Measurements from ENCODE around the gene AKAP10.

The AKAP10 gene

DNA sequence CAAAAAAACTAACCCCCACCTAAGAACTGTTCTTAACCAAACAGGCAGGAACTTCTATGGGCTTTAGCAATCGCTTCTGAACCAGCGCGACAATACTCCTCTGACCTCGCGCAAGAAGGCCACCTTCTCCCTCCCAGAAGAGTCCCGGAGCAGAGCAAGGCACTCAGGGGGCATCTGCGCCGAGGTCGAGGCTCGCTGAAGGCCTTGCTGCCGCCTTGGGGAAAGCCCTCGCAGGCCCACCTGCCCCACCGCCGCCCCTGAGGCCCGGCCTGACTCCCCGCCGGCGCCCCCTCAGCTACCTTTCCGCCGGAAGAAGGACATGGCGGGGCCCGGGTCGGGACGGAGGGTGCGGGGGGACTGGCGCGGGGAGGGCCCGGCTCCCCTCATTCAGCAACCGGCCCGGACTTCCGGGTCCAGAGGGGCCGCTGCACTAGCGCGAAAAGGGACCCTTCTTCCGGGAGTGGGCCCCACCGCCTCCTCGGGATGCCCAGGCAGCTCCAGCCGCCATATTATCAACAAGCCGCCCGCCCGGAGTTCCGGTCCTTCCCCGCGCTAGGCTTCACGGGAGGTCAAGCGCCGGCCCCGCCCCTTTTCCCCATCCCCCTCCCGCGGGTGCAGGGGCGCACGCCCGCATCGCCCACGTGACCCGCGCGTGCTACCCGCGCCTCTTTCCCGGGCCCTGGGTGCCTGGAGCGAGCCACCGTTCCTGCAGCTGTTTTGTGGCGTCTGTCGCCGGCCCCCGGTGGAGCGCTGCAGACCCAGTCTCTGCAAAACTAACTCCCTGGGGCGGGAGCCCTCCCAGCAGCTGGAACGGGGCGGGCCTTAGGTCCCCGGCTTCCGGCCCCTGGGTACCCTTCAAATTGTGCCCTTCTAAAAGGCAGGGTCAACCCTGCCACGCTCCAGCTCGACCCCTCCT, at the start of gene AKAP10 (continued):
- TF ChIP-seq ZNF416 (tag by site-specific recombination; IDR thresholded peaks at IDR 0.05) (no peak), ZNF184 (tag by site-specific recombination; IDR thresholded peaks at IDR 0.05) (no peak), ZNF354C (tag by site-specific recombination; IDR thresholded peaks at IDR 0.05; ENCODE audit: borderline replicate concordance, low read depth) (no peak), ZNF433 (tag by site-specific recombination; IDR thresholded peaks at IDR 0.05; ENCODE audit: low read depth) (no peak), ZNF324 (tag by site-specific recombination; IDR thresholded peaks at IDR 0.05) (peak; percentile 56; the same call in 1 of the 2 replicates), KLF9 (tag by site-specific recombination; IDR thresholded peaks at IDR 0.05; ENCODE audit: low read depth) (peak; percentile 90), ZNF366 (tag by site-specific recombination; conservative IDR thresholded peaks at IDR 0.05) (no peak), ZNF175 (tag by site-specific recombination; IDR thresholded peaks at IDR 0.05) (no peak), ZNF514 (tag by site-specific recombination; IDR thresholded peaks at IDR 0.05) (no peak), ZNF473 (tag by site-specific recombination; IDR thresholded peaks at IDR 0.05) (no peak), ZNF133 (tag by site-specific recombination; IDR thresholded peaks at IDR 0.05) (no peak), YY1 (tag by site-specific recombination; IDR thresholded peaks at IDR 0.05) (peak; percentile 86; the same call in 1 of the 2 replicates), ZNF394 (tag by site-specific recombination; IDR thresholded peaks at IDR 0.05; ENCODE audit: borderline replicate concordance) (peak; percentile 56; the same call in 1 of the 2 replicates), ZFP41 (tag by site-specific recombination; IDR thresholded peaks at IDR 0.05; ENCODE audit: borderline replicate concordance) (no peak), ZNF677 (tag by site-specific recombination; IDR thresholded peaks at IDR 0.05) (no peak), GLI2 (tag by site-specific recombination; IDR thresholded peaks at IDR 0.05; ENCODE audit: borderline replicate concordance, low read depth) (no peak), GLIS1 (tag by site-specific recombination; IDR thresholded peaks at IDR 0.05) (peak; percentile 90), EGR2 (tag by site-specific recombination; IDR thresholded peaks at IDR 0.05; ENCODE audit: low read depth) (peak; percentile 88), ZNF768 (tag by site-specific recombination; IDR thresholded peaks at IDR 0.05) (no peak), HOXA7 (CRISPR knock-in tag; IDR thresholded peaks at IDR 0.05; ENCODE audit: borderline replicate concordance) (no peak)
- TF ChIP-seq, protein P1, sequence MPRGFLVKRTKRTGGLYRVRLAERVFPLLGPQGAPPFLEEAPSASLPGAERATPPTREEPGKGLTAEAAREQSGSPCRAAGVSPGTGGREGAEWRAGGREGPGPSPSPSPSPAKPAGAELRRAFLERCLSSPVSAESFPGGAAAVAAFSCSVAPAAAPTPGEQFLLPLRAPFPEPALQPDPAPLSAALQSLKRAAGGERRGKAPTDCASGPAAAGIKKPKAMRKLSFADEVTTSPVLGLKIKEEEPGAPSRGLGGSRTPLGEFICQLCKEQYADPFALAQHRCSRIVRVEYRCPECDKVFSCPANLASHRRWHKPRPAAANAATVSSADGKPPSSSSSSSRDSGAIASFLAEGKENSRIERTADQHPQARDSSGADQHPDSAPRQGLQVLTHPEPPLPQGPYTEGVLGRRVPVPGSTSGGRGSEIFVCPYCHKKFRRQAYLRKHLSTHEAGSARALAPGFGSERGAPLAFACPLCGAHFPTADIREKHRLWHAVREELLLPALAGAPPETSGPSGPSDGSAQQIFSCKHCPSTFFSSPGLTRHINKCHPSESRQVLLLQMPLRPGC (tag by site-specific recombination; IDR thresholded peaks at IDR 0.05): peak; percentile 62; the same call in 1 of the 2 replicates
- TF ChIP-seq, protein P2, sequence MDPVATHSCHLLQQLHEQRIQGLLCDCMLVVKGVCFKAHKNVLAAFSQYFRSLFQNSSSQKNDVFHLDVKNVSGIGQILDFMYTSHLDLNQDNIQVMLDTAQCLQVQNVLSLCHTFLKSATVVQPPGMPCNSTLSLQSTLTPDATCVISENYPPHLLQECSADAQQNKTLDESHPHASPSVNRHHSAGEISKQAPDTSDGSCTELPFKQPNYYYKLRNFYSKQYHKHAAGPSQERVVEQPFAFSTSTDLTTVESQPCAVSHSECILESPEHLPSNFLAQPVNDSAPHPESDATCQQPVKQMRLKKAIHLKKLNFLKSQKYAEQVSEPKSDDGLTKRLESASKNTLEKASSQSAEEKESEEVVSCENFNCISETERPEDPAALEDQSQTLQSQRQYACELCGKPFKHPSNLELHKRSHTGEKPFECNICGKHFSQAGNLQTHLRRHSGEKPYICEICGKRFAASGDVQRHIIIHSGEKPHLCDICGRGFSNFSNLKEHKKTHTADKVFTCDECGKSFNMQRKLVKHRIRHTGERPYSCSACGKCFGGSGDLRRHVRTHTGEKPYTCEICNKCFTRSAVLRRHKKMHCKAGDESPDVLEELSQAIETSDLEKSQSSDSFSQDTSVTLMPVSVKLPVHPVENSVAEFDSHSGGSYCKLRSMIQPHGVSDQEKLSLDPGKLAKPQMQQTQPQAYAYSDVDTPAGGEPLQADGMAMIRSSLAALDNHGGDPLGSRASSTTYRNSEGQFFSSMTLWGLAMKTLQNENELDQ (tag by site-specific recombination; IDR thresholded peaks at IDR 0.05; ENCODE audit: low read depth): no peak
- TF ChIP-seq, protein P3, sequence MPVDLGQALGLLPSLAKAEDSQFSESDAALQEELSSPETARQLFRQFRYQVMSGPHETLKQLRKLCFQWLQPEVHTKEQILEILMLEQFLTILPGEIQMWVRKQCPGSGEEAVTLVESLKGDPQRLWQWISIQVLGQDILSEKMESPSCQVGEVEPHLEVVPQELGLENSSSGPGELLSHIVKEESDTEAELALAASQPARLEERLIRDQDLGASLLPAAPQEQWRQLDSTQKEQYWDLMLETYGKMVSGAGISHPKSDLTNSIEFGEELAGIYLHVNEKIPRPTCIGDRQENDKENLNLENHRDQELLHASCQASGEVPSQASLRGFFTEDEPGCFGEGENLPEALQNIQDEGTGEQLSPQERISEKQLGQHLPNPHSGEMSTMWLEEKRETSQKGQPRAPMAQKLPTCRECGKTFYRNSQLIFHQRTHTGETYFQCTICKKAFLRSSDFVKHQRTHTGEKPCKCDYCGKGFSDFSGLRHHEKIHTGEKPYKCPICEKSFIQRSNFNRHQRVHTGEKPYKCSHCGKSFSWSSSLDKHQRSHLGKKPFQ (tag by site-specific recombination; IDR thresholded peaks at IDR 0.05): 0 out of 2 replicates have a peak, but pooled peaks have one; percentile 49
- TF ChIP-seq, protein P4, sequence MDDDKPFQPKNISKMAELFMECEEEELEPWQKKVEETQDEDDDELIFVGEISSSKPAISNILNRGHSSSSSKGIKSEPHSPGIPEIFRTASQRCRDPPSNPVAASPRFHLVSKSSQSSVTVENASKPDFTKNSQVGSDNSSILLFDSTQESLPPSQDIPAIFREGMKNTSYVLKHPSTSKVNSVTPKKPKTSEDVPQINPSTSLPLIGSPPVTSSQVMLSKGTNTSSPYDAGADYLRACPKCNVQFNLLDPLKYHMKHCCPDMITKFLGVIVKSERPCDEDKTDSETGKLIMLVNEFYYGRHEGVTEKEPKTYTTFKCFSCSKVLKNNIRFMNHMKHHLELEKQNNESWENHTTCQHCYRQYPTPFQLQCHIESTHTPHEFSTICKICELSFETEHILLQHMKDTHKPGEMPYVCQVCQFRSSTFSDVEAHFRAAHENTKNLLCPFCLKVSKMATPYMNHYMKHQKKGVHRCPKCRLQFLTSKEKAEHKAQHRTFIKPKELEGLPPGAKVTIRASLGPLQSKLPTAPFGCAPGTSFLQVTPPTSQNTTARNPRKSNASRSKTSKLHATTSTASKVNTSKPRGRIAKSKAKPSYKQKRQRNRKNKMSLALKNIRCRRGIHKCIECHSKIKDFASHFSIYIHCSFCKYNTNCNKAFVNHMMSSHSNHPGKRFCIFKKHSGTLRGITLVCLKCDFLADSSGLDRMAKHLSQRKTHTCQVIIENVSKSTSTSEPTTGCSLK (tag by site-specific recombination; IDR thresholded peaks at IDR 0.05): no peak
- TF ChIP-seq, protein P5, sequence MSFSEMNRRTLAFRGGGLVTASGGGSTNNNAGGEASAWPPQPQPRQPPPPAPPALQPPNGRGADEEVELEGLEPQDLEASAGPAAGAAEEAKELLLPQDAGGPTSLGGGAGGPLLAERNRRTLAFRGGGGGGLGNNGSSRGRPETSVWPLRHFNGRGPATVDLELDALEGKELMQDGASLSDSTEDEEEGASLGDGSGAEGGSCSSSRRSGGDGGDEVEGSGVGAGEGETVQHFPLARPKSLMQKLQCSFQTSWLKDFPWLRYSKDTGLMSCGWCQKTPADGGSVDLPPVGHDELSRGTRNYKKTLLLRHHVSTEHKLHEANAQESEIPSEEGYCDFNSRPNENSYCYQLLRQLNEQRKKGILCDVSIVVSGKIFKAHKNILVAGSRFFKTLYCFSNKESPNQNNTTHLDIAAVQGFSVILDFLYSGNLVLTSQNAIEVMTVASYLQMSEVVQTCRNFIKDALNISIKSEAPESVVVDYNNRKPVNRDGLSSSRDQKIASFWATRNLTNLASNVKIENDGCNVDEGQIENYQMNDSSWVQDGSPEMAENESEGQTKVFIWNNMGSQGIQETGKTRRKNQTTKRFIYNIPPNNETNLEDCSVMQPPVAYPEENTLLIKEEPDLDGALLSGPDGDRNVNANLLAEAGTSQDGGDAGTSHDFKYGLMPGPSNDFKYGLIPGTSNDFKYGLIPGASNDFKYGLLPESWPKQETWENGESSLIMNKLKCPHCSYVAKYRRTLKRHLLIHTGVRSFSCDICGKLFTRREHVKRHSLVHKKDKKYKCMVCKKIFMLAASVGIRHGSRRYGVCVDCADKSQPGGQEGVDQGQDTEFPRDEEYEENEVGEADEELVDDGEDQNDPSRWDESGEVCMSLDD (tag by site-specific recombination; IDR thresholded peaks at IDR 0.05): peak; percentile 88

Measured in HEK293 (cell line).